GM12878 (cell line): Measurements from ENCODE around the gene SCARB2. TPM values are rescaled to one million over a fixed set of nuclear protein-coding genes. Genes with fewer than 3 reads are reported as not detected.
A peak's percentile ranks its signal among the peaks of the same experiment; 100 is the strongest.

ENCODE experiments used
- ATAC-seq: fragments of 200-7000 bp; cut with Tn5 transposase; 3 replicates; pipeline ENCODE4 v1.9.1; 2020; ENCODE audit warnings: mild to moderate bottlenecking, moderate library complexity
- BruUV-seq: library from RNA; stranded (reverse); fragments of 400-500 nt; replicated peaks from 2 replicates; lab custom pipeline; 2021; lab: Mats Ljungman, UMichigan
- CTCF ChIA-PET: fragments of 300-600 bp; sonication (Branson Sonifier 250); formaldehyde crosslinking; extraction: SDS; loops from one replicate; lab custom pipeline; 2021; ENCODE audit warnings: inconsistent platforms; lab: Yijun Ruan, JAX
- POLR2A ChIA-PET: fragments of 350-600 bp; formaldehyde crosslinking; extraction: SDS; loops from one replicate; lab custom pipeline; 2021; ENCODE audit warnings: inconsistent platforms; lab: Charles Lee
- RAD21 ChIA-PET: fragments of 300-600 bp; sonication (Branson Sonifier 250); formaldehyde crosslinking; loops from one replicate; lab custom pipeline; 2023; ENCODE audit warnings: antibody characterized with exemption; ENCODE audit not compliant: unreplicated experiment; lab: Charles Lee
- SMC1A ChIA-PET: fragments of 300-600 bp; sonication (Branson Sonifier 250); formaldehyde crosslinking; loops from one replicate; lab custom pipeline; 2023; ENCODE audit not compliant: unreplicated experiment, uncharacterized antibody; lab: Charles Lee
- DNase-seq: peaks from one replicate; pipeline ENCODE4 v3.0.0-alpha.2; 2011; ENCODE audit warnings: low read depth, low spot score
- FAIRE-seq: peaks from 3 replicates; lab custom pipeline; 2011; peaks lifted over from hg19 to GRCh38; lab: Jason Lieb, UNC
- H2AFZ ChIP-seq: 2 replicates; pipeline ENCODE4 v1.6.0; 2011; ENCODE audit warnings: low read depth, low read length, control low read depth; ENCODE audit not compliant: control insufficient read depth
- H3K27ac ChIP-seq: 2 replicates; pipeline ENCODE4 v1.5.1; 2011; ENCODE audit warnings: control low read depth; ENCODE audit not compliant: control insufficient read depth, insufficient read depth
- H3K27me3 ChIP-seq, 2 experiments: replicated peaks in 1 of 2; 2 replicates each; pipeline versions ENCODE4 v1.6.0 to v1.6.1; 2011; ENCODE audit warnings: low read length in 1 of 2; ENCODE audit not compliant: control insufficient read depth in 2 of 2, insufficient read depth in 2 of 2
- H3K36me3 ChIP-seq, 2 experiments: 2 replicates each; pipeline ENCODE4 v1.5.1; 2011; ENCODE audit warnings: low read length in 1 of 2; ENCODE audit not compliant: control insufficient read depth in 2 of 2, insufficient read depth in 2 of 2
- H3K4me1 ChIP-seq: 2 replicates; pipeline ENCODE4 v1.6.1; 2011; ENCODE audit warnings: mild to moderate bottlenecking, low read length, moderate library complexity, mixed read lengths; ENCODE audit not compliant: control insufficient read depth, insufficient read depth
- H3K4me2 ChIP-seq: 2 replicates; pipeline ENCODE4 v1.6.0; 2011; ENCODE audit warnings: control low read depth; ENCODE audit not compliant: control insufficient read depth, insufficient read depth
- H3K4me3 ChIP-seq: fragments of 200-600 bp; sonication (generic); 2 replicates; pipeline ENCODE4 v1.5.1; 2016
- H3K79me2 ChIP-seq: 2 replicates; pipeline ENCODE4 v1.6.0; 2011; ENCODE audit warnings: low read length; ENCODE audit not compliant: control insufficient read depth, insufficient read depth
- H3K9ac ChIP-seq: 2 replicates; pipeline ENCODE4 v1.8.0; 2011; ENCODE audit warnings: low read length, control low read depth, mixed read lengths; ENCODE audit not compliant: control insufficient read depth, insufficient read depth
- H3K9me3 ChIP-seq: replicated peaks from 3 replicates; pipeline ENCODE4 v1.5.1; 2011; ENCODE audit warnings: mild to moderate bottlenecking, low read length; ENCODE audit not compliant: control insufficient read depth, insufficient read depth
- H4K20me1 ChIP-seq: 2 replicates; pipeline ENCODE4 v1.6.0; 2011; ENCODE audit not compliant: control insufficient read depth, insufficient read depth
- CREM ChIP-seq: IDR thresholded peaks from 2 replicates; pipeline ENCODE4 v1.6.1; 2014; ENCODE audit warnings: antibody characterized with exemption, low read depth
- FOXM1 ChIP-seq: IDR thresholded peaks from 2 replicates; pipeline ENCODE4 v1.6.1; 2012; ENCODE audit warnings: low read depth, mild to moderate bottlenecking, inconsistent platforms, low read length, moderate library complexity
- MEF2A ChIP-seq: IDR thresholded peaks from 2 replicates; pipeline ENCODE4 v1.6.1; 2011; ENCODE audit warnings: low read depth, mild to moderate bottlenecking, low read length, moderate library complexity; ENCODE audit not compliant: insufficient read depth
- NFIC ChIP-seq: IDR thresholded peaks from 2 replicates; pipeline ENCODE4 v1.6.1; 2012; ENCODE audit warnings: low read depth, mild to moderate bottlenecking, inconsistent platforms, low read length, moderate library complexity
- PAX5 ChIP-seq: IDR thresholded peaks from 2 replicates; pipeline ENCODE4 v1.6.1; 2011; ENCODE audit warnings: low read depth, low read length, borderline replicate concordance
- PML ChIP-seq: IDR thresholded peaks from 2 replicates; pipeline ENCODE4 v1.6.1; 2012; ENCODE audit warnings: low read length, inconsistent platforms
- SP1 ChIP-seq: IDR thresholded peaks from one replicate; pipeline ENCODE4 v1.6.1; 2011; ENCODE audit warnings: low read depth, low read length
- SRF ChIP-seq, 2 experiments: IDR thresholded peaks; 2 replicates each; pipeline ENCODE4 v1.6.1; 2011; ENCODE audit warnings: low read depth in 2 of 2, low read length in 2 of 2, mild to moderate bottlenecking in 1 of 2, moderate library complexity in 1 of 2
- SUZ12 ChIP-seq: fragments of 200-600 bp; sonication (generic); IDR thresholded peaks from one replicate; pipeline ENCODE4 v1.6.1; 2018; ENCODE audit warnings: antibody characterized with exemption, mild to moderate bottlenecking; ENCODE audit not compliant: unreplicated experiment
- TCF12 ChIP-seq: IDR thresholded peaks from 2 replicates; pipeline ENCODE4 v1.6.1; 2011; ENCODE audit warnings: low read depth, mild to moderate bottlenecking, low read length
- TCF3 ChIP-seq: IDR thresholded peaks from 2 replicates; pipeline ENCODE4 v1.6.1; 2012; ENCODE audit warnings: low read depth, mild to moderate bottlenecking, low read length, borderline replicate concordance; ENCODE audit not compliant: insufficient read depth
- TCF7 ChIP-seq: IDR thresholded peaks from 2 replicates; pipeline ENCODE4 v1.6.1; 2014; ENCODE audit warnings: antibody characterized with exemption, borderline replicate concordance
- WRNIP1 ChIP-seq: IDR thresholded peaks from 2 replicates; pipeline ENCODE4 v1.6.1; 2011; ENCODE audit warnings: low read depth, low read length, improper control_type of control experiment, borderline replicate concordance
- YBX1 ChIP-seq: fragments of 450-650 bp; IDR thresholded peaks from 2 replicates; pipeline ENCODE4 v1.6.1; 2016; ENCODE audit warnings: antibody characterized with exemption
- ZNF384 ChIP-seq: IDR thresholded peaks from 2 replicates; pipeline ENCODE4 v1.6.1; 2012; ENCODE audit warnings: low read depth, mild to moderate bottlenecking, low read length, improper control_type of control experiment, borderline replicate concordance
- WGBS: methylation state at CpG from one replicate; pipeline ENCODE4 v1.1.6; 2016; ENCODE audit warnings: low lambda C conversion rate; ENCODE audit not compliant: insufficient replicate concordance, insufficient coverage; ENCODE audit errors: missing lambda C conversion rate; 5-methylcytosine and 5-hydroxymethylcytosine counted together
- in situ Hi-C: fragments of 300-500 bp; cut with MboI; formaldehyde crosslinking; loops from 9 replicates; pipeline ENCODE4 v1.14.3; 2018; ENCODE audit warnings: mixed read lengths
- intact Hi-C: fragments of 100-400 bp; cut with micrococcal nuclease; formaldehyde crosslinking; loops from one replicate; pipeline ENCODE4 v1.14.2; 2022; ENCODE audit not compliant: unreplicated experiment
- polyA plus RNA-seq, 11 experiments: library from polyadenylated mRNA; depleted of rRNA in 4 of 11; unstranded in 6 of 11; stranded (reverse) in 5 of 11; fragments of >200 nt; fragmentation: Nextera tagmentation in 4 of 11; fragmentation: Illumina TruSeq in 1 of 11; extraction: Ambion mirVana in 4 of 11; extraction: Trizol in 1 of 11; gene quantifications; 1 replicate in 1 of 11; 2 replicates in 10 of 11; pipeline versions ENCODE4 v1.2.1 to v1.2.3, GENCODE V29; 2011 to 2016; ENCODE audit warnings: inconsistent platforms in 2 of 11, missing spikeins in 2 of 11, low read depth in 1 of 11
- total RNA-seq, 4 experiments: library from RNA; depleted of rRNA in 3 of 4; stranded (reverse); fragments of >200 nt in 3 of 4; fragmentation: Illumina TruSeq in 1 of 4; extraction: Trizol in 1 of 4; gene quantifications; 2 replicates each; pipeline versions ENCODE4 v1.2.1 to v1.2.3, GENCODE V29; 2013 to 2021
- TF ChIP-seq, protein P1 (sequence below): fragments of 450-650 bp; formaldehyde crosslinking; IDR thresholded peaks from 2 replicates; pipeline ENCODE4 v1.5.0; 2022; ENCODE audit warnings: mild to moderate bottlenecking, missing genetic modification characterization
- TF ChIP-seq, protein P2 (sequence below): IDR thresholded peaks from 2 replicates; pipeline ENCODE4 v1.6.1; 2012; ENCODE audit warnings: low read length, inconsistent platforms

Gene SCARB2
- total and polyA plus RNA-seq, 10 of the 15 experiments (the other 5 are each of a cell fraction or from before 2014, with no cell fraction given): 2.1 to 11.7 (median 9.5) TPM

DNA sequence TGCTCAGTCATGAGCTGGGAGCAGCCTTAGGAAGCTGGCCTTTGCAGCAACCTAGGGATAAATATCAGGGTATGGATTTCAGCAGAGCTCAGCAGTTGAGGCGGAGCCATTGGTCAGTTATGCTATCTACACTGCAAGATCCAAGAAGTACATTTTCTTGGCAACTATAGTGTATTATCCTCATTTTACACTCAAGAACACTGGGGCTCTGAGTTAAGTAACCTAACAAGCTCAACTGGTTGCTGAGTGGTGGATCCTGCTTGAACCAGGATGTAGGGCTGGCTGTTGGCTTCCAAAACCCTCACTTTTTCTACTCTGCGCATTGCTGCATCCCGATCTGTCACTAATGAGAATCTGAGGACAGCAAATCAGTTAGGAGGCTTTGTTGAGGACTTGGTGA, 1.5 kb upstream of the SCARB2 start (continued):
- no peak for TF ChIP-seq SUZ12
- TF ChIP-seq, protein P1, sequence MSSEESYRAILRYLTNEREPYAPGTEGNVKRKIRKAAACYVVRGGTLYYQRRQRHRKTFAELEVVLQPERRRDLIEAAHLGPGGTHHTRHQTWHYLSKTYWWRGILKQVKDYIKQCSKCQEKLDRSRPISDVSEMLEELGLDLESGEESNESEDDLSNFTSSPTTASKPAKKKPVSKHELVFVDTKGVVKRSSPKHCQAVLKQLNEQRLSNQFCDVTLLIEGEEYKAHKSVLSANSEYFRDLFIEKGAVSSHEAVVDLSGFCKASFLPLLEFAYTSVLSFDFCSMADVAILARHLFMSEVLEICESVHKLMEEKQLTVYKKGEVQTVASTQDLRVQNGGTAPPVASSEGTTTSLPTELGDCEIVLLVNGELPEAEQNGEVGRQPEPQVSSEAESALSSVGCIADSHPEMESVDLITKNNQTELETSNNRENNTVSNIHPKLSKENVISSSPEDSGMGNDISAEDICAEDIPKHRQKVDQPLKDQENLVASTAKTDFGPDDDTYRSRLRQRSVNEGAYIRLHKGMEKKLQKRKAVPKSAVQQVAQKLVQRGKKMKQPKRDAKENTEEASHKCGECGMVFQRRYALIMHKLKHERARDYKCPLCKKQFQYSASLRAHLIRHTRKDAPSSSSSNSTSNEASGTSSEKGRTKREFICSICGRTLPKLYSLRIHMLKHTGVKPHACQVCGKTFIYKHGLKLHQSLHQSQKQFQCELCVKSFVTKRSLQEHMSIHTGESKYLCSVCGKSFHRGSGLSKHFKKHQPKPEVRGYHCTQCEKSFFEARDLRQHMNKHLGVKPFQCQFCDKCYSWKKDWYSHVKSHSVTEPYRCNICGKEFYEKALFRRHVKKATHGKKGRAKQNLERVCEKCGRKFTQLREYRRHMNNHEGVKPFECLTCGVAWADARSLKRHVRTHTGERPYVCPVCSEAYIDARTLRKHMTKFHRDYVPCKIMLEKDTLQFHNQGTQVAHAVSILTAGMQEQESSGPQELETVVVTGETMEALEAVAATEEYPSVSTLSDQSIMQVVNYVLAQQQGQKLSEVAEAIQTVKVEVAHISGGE (CRISPR knock-in tag): no peak
- TF ChIP-seq, all 136 proteins: peak for 0

DNA sequence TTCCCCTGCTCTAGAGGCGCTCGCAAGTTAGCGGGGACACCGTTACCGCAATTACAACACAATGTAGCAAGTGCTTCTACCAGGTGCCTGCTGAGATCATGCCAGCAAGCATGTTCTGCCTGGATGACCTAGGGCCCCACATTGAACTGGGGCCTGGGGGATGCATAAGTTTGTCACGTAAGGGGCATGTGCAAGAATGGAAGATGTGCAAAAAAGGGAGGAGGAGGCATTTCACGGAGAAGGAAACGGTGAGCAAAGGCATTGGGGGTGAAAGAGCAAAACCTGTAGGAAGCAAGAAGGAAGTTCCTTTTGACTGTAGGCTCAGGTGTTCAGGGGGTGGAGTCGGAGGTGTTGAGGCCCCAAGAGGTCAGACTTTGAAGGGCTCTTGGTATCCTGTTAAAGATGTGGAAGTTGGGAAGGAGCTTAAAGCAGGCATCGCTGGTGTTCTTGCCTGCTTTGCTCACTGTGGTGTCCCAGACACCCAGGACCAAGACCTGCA, 602 bp upstream of the SCARB2 start:
- ChIA-PET POLR2A (no interaction called here), RAD21 (interaction anchor here (1.8 kb wide), 1 partner anchor 34 kb away, joined by 11 read pairs; no protein-coding TSS in a partner anchor), CTCF (interaction anchor here (0.8 to 6.0 kb wide), 3 partner anchors 15 to 164 kb away, joined by 3 to 37 read pairs (median 6); no protein-coding TSS in a partner anchor), SMC1A (interaction anchor here (1.4 to 1.6 kb wide), 2 partner anchors 14 to 34 kb away, joined by 4 to 6 read pairs; no protein-coding TSS in a partner anchor)
- in situ Hi-C loops: no loop called here
- Histone ChIP-seq H3K4me1 (peaks cover 19% of the 10 kb centered on the region), H2AFZ (peak overlapping the region; percentile 90), H3K9me3 (no peaks in the 10 kb centered on the region), H3K27ac (peak overlapping the region; percentile 60), H3K4me2 (peak overlapping the region; percentile 88), H4K20me1 (no peaks in the 10 kb centered on the region), H3K27me3 (no peaks in the 10 kb centered on the region), H3K4me3 (peak overlapping the region; percentile 78), H3K36me3 (no peaks in the 10 kb centered on the region), H3K79me2 (peaks cover 3% of the 10 kb centered on the region), H3K9ac (peak overlapping the region; percentile 77)
- DNase-seq (no peak), FAIRE-seq (no peak), ATAC-seq (no peak)
- no TSS peak for BruUV-seq
- 6% methylated on average over 10 of the region's 10 CpGs for whole genome bisulfite sequencing
- intact Hi-C loops: no loop called here
- TF ChIP-seq TCF12 (peak; percentile 31; the same call in 1 of the 2 replicates), YBX1 (no peak), SP1 (no peak), ZNF384 (no peak), NFIC (no peak), FOXM1 (no peak), MEF2A (no peak), PAX5 (no peak), WRNIP1 (no peak), TCF3 (no peak; the same call in 1 of the 2 replicates), PML (no peak), TCF7 (no peak), SRF (IDR thresholded peaks at IDR 0.05; ENCODE audit: low read depth in 2 of 2, low read length in 2 of 2) (no peak), CREM (peak; percentile 42; the same call in 1 of the 2 replicates)
- TF ChIP-seq, protein P2, sequence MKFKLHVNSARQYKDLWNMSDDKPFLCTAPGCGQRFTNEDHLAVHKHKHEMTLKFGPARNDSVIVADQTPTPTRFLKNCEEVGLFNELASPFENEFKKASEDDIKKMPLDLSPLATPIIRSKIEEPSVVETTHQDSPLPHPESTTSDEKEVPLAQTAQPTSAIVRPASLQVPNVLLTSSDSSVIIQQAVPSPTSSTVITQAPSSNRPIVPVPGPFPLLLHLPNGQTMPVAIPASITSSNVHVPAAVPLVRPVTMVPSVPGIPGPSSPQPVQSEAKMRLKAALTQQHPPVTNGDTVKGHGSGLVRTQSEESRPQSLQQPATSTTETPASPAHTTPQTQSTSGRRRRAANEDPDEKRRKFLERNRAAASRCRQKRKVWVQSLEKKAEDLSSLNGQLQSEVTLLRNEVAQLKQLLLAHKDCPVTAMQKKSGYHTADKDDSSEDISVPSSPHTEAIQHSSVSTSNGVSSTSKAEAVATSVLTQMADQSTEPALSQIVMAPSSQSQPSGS: 0 out of 2 replicates have a peak, but pooled peaks have one; percentile 28
